ENCODE results near the gene SEPHS1.
"Not testable (repeated sequence)": the region's sequence is repeated elsewhere in the genome, so short reads cannot be mapped to it uniquely, and the experiment has no call there.

Gene SEPHS1

DNA sequence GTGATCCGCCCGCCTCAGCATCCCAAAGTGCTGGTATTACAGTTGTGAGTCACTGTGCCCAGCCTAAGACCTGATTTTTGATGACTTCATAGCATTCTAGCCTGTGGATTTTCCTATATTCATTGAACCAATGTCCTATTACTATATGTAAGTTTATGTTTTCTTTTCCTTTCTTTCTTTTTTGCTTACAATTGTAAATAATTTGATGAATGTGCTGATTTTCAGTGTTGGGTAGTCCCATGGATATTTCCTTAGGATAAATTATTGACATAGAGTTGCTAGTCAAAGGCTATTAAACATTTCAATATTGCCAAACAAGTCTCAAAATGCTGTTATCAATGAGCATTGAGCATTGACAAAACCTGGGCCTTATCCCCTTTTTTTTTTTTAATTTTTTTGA is 38.3 kb downstream of the SEPHS1 start:
- H3K4me1 ChIP-seq (ENCODE audit: insufficient read depth, low read length) = no peaks in the 10 kb centered on the region
- no peak overlapping the region for H2AFZ ChIP-seq (ENCODE audit: low read depth, low read length)
- no peaks in the 10 kb centered on the region for H3K27me3 ChIP-seq (ENCODE audit: insufficient read depth, low read length)
- no peaks in the 10 kb centered on the region for H3K36me3 ChIP-seq (ENCODE audit: insufficient read depth, low read length)
- no peak overlapping the region for H3K4me3 ChIP-seq (ENCODE audit: low read length)
- no peaks in the 10 kb centered on the region for H3K9me3 ChIP-seq (ENCODE audit: low read length)

DNA sequence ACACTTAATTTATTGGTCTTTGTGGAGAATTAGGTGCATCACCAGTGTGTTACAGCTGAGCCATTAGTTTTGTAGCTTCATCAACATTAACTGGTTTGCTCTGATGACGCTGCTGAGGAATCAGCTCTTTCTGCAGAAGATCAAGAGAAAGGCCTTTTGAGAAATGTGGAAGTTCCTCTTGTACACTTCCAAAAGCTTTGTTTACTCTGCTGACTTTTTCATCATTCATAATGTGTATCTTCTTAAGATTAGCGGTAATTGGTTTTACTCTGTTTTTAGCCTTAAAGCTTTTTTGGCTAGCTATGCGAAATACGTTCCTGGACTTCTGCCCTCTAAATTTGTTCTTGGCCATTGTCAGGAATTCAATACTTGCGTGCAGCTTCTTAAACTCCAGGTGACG is 40.0 kb downstream of the SEPHS1 start:
- Histone ChIP-seq H3K4me3 (ENCODE audit: low read length) (no peak overlapping the region), H2AFZ (ENCODE audit: low read depth, low read length) (no peak overlapping the region), H3K9me3 (ENCODE audit: low read length) (no peaks in the 10 kb centered on the region), H3K36me3 (ENCODE audit: insufficient read depth, low read length) (no peaks in the 10 kb centered on the region), H3K4me1 (ENCODE audit: insufficient read depth, low read length) (no peaks in the 10 kb centered on the region), H3K27me3 (ENCODE audit: insufficient read depth, low read length) (no peaks in the 10 kb centered on the region)

DNA sequence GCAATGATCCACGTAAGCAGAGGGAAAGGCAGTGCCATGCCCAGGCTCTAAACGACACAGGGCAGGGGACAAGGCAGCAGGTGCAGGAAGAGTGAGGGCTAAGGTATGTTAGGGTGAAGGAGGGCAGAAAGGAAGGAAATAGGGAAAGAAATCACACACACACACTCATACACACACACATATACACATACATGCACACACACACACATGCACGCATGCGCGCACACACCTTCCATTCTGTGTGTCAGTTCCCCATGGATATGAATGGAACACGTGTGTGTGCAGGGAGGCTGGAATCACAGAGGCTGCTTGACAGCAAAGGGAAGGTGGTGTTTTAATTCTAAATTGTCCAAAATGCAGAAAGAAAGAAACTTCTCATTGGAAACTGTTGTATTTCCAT is 42.0 kb downstream of the SEPHS1 start:
- Histone ChIP-seq H3K9me3 (ENCODE audit: low read length) (no peaks in the 10 kb centered on the region), H3K4me3 (ENCODE audit: low read length) (no peak overlapping the region), H3K4me1 (ENCODE audit: insufficient read depth, low read length) (no peaks in the 10 kb centered on the region), H3K36me3 (ENCODE audit: insufficient read depth, low read length) (no peaks in the 10 kb centered on the region), H2AFZ (ENCODE audit: low read depth, low read length) (no peak overlapping the region), H3K27me3 (ENCODE audit: insufficient read depth, low read length) (no peaks in the 10 kb centered on the region)

- peaks cover 5% of the 10 kb centered on the region for H3K4me1 ChIP-seq (ENCODE audit: insufficient read depth, low read length)
- H3K4me3 ChIP-seq (ENCODE audit: low read length) = peak overlapping the region; percentile 73
- H3K36me3 ChIP-seq (ENCODE audit: insufficient read depth, low read length) = no peaks in the 10 kb centered on the region
- no peaks in the 10 kb centered on the region for H3K27me3 ChIP-seq (ENCODE audit: insufficient read depth, low read length)
- no peaks in the 10 kb centered on the region for H3K9me3 ChIP-seq (ENCODE audit: low read length)
- H2AFZ ChIP-seq (ENCODE audit: low read depth, low read length) = peak overlapping the region; percentile 95
Observed at GRCh38 chr10:13302821-13303555, 45.1 kb downstream of the SEPHS1 start.

DNA sequence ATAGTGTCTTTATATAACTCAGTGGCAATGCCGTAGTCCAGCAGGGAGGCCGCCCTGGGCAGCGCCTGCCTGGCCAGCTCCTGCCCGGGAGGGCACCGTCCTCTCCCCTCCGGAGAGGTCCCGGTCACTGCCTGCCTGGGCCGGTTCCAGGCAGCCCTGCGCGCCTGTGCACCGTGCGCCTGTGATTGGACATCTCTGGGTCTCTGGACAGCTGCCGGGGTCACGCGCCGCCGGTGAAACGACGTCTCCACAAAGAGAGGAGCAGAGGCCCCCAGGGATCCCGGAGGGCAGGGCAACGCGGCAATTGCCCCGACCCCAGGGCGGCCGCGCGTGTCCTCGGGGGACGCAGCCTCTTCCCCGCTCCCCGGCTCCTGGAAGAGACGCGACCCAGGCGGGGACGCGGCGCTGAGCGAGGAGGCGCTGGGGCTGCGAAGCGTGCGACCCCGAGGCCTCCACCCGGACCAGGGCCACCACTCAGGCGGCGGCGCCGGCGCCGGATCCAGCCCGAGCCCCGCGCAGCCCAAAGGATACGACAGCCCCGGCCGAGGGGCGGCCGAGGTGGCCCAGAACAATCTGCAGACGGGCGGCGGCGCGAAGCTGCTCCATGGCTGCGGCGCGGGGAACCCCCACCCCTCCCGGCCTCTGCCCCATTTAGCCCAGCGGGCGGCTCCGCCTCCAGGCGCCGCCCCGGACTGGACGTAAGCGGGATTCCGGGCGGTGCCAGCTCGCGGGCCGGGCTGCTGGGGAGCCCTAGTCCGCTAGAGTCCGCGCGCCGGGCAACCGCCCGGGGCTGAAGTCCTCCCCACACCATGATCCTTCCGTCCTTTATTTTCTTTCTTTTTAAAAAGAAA is 48.4 kb downstream of the SEPHS1 start, which contains the start of gene PHYH:
Gene PHYH, minus strand, starts transcription at position 628 of the 851 bp plus-strand sequence. Its CDS starts 22 bp downstream, at position 606.
- Histone ChIP-seq H3K36me3 (ENCODE audit: insufficient read depth, low read length) (peaks cover 2% of the 10 kb centered on the region), H3K27me3 (ENCODE audit: insufficient read depth, low read length) (no peaks in the 10 kb centered on the region), H3K4me3 (ENCODE audit: low read length) (peak within 1 kb of the TSS; percentile 51), H3K4me1 (ENCODE audit: insufficient read depth, low read length) (peaks cover 5% of the 10 kb centered on the region), H2AFZ (ENCODE audit: low read depth, low read length) (peak within 1 kb of the TSS; percentile 62), H3K9me3 (ENCODE audit: low read length) (no peaks in the 10 kb centered on the region)

DNA sequence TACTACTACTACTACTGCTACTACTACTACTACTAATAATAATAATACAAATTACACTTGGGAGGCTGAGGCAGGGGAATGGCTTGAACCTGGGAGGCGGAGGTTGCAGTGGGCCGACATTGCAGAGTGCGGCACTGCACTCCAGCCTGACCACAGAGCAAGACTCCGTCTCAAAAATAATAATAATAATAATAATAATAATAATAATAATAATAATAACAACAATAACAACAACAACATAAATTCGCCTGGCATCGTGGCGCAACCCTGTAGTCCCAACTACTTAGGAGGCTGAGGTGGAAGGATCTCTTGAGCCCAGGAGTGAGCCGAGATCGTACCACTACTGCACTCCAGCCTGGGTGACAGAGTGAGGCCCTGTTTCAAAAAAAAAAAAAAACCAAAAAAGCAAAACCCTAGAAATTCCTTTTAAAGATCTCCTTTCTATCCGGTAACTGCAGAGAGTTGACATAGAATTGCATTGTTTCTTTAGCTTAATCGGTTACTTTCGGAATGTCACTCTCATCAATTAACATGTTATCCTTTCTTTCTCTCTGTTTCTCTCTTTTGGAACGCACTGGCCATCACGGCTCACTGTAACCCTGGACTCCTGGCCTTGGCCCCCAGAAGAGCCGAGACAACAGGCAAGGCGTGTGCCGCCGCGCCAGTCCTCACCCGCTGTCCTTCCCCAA is 49.2 kb downstream of the SEPHS1 start:
- peaks cover 7% of the 10 kb centered on the region for H3K36me3 ChIP-seq (ENCODE audit: insufficient read depth, low read length)
- H3K27me3 ChIP-seq (ENCODE audit: insufficient read depth, low read length) = no peaks in the 10 kb centered on the region
- no peaks in the 10 kb centered on the region for H3K9me3 ChIP-seq (ENCODE audit: low read length)
- peaks cover 5% of the 10 kb centered on the region for H3K4me1 ChIP-seq (ENCODE audit: insufficient read depth, low read length)
- H2AFZ ChIP-seq (ENCODE audit: low read depth, low read length) = peak overlapping the region; percentile 62
- peak overlapping the region; percentile 51 for H3K4me3 ChIP-seq (ENCODE audit: low read length)

- Histone ChIP-seq H3K4me3 (ENCODE audit: low read length) (no peak overlapping the region), H3K27me3 (ENCODE audit: insufficient read depth, low read length) (no peaks in the 10 kb centered on the region), H3K36me3 (ENCODE audit: insufficient read depth, low read length) (peaks cover 16% of the 10 kb centered on the region), H3K9me3 (ENCODE audit: low read length) (no peaks in the 10 kb centered on the region), H2AFZ (ENCODE audit: low read depth, low read length) (no peak overlapping the region), H3K4me1 (ENCODE audit: insufficient read depth, low read length) (peaks cover 5% of the 10 kb centered on the region)
Observed at GRCh38 chr10:13296476-13296875, 51.6 kb downstream of the SEPHS1 start.

GRCh38 chr10:13294784-13295183 is 53.3 kb downstream of the SEPHS1 start:
- Histone ChIP-seq H3K27me3 (ENCODE audit: insufficient read depth, low read length) (no peaks in the 10 kb centered on the region), H3K4me3 (ENCODE audit: low read length) (no peak overlapping the region), H3K9me3 (ENCODE audit: low read length) (no peaks in the 10 kb centered on the region), H2AFZ (ENCODE audit: low read depth, low read length) (no peak overlapping the region), H3K36me3 (ENCODE audit: insufficient read depth, low read length) (peaks cover 18% of the 10 kb centered on the region), H3K4me1 (ENCODE audit: insufficient read depth, low read length) (peaks cover 5% of the 10 kb centered on the region)

DNA sequence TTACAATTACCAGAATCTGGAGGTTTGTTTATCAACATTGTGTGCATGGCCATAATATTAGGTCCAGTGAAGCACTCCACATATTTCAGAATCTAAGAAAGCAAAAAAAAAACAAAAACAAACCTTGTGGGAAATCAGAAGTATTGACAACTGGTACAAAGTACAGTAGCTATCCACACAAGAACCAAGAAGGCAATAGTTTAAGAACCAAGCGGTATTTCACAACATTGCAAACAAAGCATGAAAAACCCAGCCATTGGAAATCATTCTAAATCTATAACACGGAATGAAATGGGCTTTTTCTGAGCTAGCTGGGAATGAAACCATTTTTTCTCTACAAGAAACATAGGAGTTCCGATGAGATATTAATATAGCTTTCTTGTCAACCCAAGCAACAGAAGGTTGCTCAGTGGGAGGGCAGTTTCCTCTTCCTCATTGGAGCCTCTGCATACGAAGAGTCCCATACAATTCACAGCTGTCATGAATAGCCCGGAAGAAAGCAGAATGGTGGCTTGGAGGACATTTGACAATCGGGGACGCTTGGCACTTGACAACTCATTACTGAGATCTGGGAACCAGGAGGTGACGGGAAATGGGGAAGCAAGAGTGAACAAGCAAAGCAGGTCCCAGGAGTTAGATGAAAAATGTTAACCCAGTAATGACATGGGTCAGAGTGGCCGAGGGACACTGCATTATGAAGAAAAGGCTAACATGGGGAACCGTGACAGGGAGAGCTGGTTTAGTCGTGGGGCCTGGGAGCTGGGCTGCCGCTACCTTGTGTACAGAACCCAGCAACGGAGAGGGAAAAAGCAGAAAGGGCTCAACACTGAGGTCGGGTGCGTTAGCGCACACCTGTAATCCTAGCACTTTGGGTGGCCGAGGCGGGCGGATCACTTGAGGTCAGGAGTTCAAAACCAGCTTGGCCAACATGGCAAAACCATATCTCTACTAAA is 56.0 kb downstream of the SEPHS1 start:
- Histone ChIP-seq H3K36me3 (ENCODE audit: insufficient read depth, low read length) (peaks cover 24% of the 10 kb centered on the region), H3K27me3 (ENCODE audit: insufficient read depth, low read length) (no peaks in the 10 kb centered on the region), H3K4me1 (ENCODE audit: insufficient read depth, low read length) (no peaks in the 10 kb centered on the region), H2AFZ (ENCODE audit: low read depth, low read length) (no peak overlapping the region), H3K9me3 (ENCODE audit: low read length) (no peaks in the 10 kb centered on the region), H3K4me3 (ENCODE audit: low read length) (no peak overlapping the region)

- Histone ChIP-seq H3K4me1 (ENCODE audit: insufficient read depth, low read length) (no peaks in the 10 kb centered on the region), H3K4me3 (ENCODE audit: low read length) (no peak overlapping the region), H3K27me3 (ENCODE audit: insufficient read depth, low read length) (no peaks in the 10 kb centered on the region), H3K36me3 (ENCODE audit: insufficient read depth, low read length) (peaks cover 28% of the 10 kb centered on the region), H2AFZ (ENCODE audit: low read depth, low read length) (no peak overlapping the region), H3K9me3 (ENCODE audit: low read length) (no peaks in the 10 kb centered on the region)
Observed at GRCh38 chr10:13291061-13291460, 57.0 kb downstream of the SEPHS1 start.

- H3K9me3 ChIP-seq (ENCODE audit: low read length) = no peaks in the 10 kb centered on the region
- no peak overlapping the region for H2AFZ ChIP-seq (ENCODE audit: low read depth, low read length)
- H3K4me3 ChIP-seq (ENCODE audit: low read length) = no peak overlapping the region
- no peaks in the 10 kb centered on the region for H3K27me3 ChIP-seq (ENCODE audit: insufficient read depth, low read length)
- no peaks in the 10 kb centered on the region for H3K4me1 ChIP-seq (ENCODE audit: insufficient read depth, low read length)
- peaks cover 26% of the 10 kb centered on the region for H3K36me3 ChIP-seq (ENCODE audit: insufficient read depth, low read length)
Observed at GRCh38 chr10:13284050-13284449, 64.0 kb downstream of the SEPHS1 start.

- not testable (repeated sequence) for H3K9me3 ChIP-seq (ENCODE audit: low read length); H3K27me3 ChIP-seq (ENCODE audit: insufficient read depth, low read length); H3K4me1 ChIP-seq (ENCODE audit: insufficient read depth, low read length); H2AFZ ChIP-seq (ENCODE audit: low read depth, low read length); H3K4me3 ChIP-seq (ENCODE audit: low read length)
- H3K36me3 ChIP-seq (ENCODE audit: insufficient read depth, low read length) = peaks cover 21% of the 10 kb centered on the region
Observed at GRCh38 chr10:13282348-13282747, 65.7 kb downstream of the SEPHS1 start.

All from neuron (in vitro differentiated cells).